Activated CD8-positive, alpha-beta T cell treated with anti-CD3 and anti-CD28 coated beads for 36 hours (primary cell): ENCODE data around the gene MACF1. TPM values are rescaled to one million over a fixed set of nuclear protein-coding genes. Genes with fewer than 3 reads are reported as not detected.

Source experiments
- ATAC-seq: fragments of 200-7000 bp; cut with Tn5 transposase; one replicate; pipeline ENCODE4 v1.10.0; 2021; ENCODE audit warnings: mild to moderate bottlenecking, moderate library complexity
- CTCF ChIA-PET: fragments of 350-600 bp; sonication (Branson Sonifier 250); formaldehyde crosslinking; loops from one replicate; lab custom pipeline; 2021; ENCODE audit warnings: antibody characterized with exemption; lab: Charles Lee
- POLR2A ChIA-PET: fragments of 350-600 bp; sonication (Branson Sonifier 250); formaldehyde crosslinking; loops from one replicate; lab custom pipeline; 2021; ENCODE audit warnings: antibody characterized with exemption; lab: Charles Lee
- DNase-seq: peaks from one replicate; pipeline ENCODE4 v3.0.0-alpha.2; 2020
- H3K27ac Mint-ChIP-seq: one replicate; pipeline ENCODE4 v1.8.0; 2021; ENCODE audit warnings: mild to moderate bottlenecking, mixed read lengths
- H3K27me3 Mint-ChIP-seq: one replicate; pipeline ENCODE4 v1.8.0; 2021; ENCODE audit warnings: mixed read lengths
- H3K36me3 Mint-ChIP-seq: one replicate; pipeline ENCODE4 v1.8.0; 2021; ENCODE audit warnings: low read depth, mixed read lengths
- H3K4me1 Mint-ChIP-seq: one replicate; pipeline ENCODE4 v1.8.0; 2021; ENCODE audit warnings: low read depth, mixed read lengths
- H3K4me3 Mint-ChIP-seq: one replicate; pipeline ENCODE4 v1.8.0; 2021; ENCODE audit warnings: mild to moderate bottlenecking, moderate library complexity, mixed read lengths
- H3K9me3 Mint-ChIP-seq: one replicate; pipeline ENCODE4 v1.8.0; 2021; ENCODE audit warnings: mixed read lengths
- intact Hi-C: fragments of 100-400 bp; cut with micrococcal nuclease; formaldehyde crosslinking; loops from one replicate; pipeline ENCODE4 v1.10.0; 2022
- total RNA-seq, 2 experiments: library from RNA; stranded (reverse); gene quantifications; one replicate each; pipeline ENCODE4 v1.2.3, GENCODE V29; 2021
- TF ChIP-seq, protein P1 (sequence below): fragments of 200-600 bp; IDR thresholded peaks from one replicate; pipeline ENCODE4 v1.8.0; 2022; ENCODE audit warnings: antibody characterized with exemption, mild to moderate bottlenecking

The MACF1 gene
- total RNA-seq, 2 experiments from 2014 or later = 201 to 215 TPM

DNA sequence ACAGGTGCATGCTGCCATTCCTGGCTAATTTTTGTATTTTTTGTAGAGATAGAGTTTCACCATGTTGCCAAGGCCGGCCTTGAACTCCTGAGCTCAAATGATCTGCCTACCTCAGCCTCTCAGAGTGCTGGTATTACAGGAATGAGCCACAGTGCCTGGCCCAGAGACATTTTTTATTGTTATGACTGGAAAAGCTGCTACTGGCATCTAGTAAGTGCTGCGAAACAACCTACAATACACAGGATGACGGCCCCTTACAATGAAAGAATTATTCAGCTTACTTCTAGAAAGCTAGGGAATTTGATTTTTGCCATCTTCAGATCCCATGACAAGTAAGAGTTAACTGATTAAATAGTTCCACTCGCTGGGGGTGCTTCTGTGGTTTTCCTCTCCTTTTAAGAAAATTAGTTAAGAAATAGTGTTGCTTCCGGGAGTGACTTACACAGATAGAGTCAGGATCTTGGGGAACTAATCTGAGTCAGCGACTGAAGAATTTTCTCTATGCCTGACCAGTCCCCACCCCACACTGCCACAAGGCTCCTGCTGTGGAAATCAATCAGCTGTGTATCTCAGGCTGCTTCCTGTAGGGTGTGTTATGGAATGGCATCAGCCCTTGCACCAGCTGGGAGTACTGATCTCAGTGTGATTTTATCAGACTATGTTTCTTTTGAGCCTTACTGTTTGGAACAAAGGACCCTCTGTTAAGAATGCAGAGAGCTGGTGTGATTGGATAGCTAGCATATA lies 194.0 kb downstream of the MACF1 start:
- Mint-ChIP-seq H3K36me3 (peaks cover 14% of the 10 kb centered on the region), H3K9me3 (no peaks in the 10 kb centered on the region), H3K4me3 (no peak overlapping the region), H3K27me3 (no peaks in the 10 kb centered on the region), H3K4me1 (peaks cover 54% of the 10 kb centered on the region), H3K27ac (peak overlapping the region; percentile 58)
- TF ChIP-seq, protein P1, sequence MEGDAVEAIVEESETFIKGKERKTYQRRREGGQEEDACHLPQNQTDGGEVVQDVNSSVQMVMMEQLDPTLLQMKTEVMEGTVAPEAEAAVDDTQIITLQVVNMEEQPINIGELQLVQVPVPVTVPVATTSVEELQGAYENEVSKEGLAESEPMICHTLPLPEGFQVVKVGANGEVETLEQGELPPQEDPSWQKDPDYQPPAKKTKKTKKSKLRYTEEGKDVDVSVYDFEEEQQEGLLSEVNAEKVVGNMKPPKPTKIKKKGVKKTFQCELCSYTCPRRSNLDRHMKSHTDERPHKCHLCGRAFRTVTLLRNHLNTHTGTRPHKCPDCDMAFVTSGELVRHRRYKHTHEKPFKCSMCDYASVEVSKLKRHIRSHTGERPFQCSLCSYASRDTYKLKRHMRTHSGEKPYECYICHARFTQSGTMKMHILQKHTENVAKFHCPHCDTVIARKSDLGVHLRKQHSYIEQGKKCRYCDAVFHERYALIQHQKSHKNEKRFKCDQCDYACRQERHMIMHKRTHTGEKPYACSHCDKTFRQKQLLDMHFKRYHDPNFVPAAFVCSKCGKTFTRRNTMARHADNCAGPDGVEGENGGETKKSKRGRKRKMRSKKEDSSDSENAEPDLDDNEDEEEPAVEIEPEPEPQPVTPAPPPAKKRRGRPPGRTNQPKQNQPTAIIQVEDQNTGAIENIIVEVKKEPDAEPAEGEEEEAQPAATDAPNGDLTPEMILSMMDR = no peak
- intact Hi-C loops = no loop called here
- peak; percentile 44 for DNase-seq
- ATAC-seq = peak; percentile 77
- POLR2A ChIA-PET = interaction anchor here (0.7 to 1.3 kb wide), 3 partner anchors 10 to 185 kb away, joined by 3 to 5 read pairs (median 4); no protein-coding TSS in a partner anchor
- CTCF ChIA-PET = interaction anchor here (0.7 to 5.0 kb wide), 5 partner anchors 9 to 287 kb away, joined by 3 to 44 read pairs (median 5); no protein-coding TSS in a partner anchor

DNA sequence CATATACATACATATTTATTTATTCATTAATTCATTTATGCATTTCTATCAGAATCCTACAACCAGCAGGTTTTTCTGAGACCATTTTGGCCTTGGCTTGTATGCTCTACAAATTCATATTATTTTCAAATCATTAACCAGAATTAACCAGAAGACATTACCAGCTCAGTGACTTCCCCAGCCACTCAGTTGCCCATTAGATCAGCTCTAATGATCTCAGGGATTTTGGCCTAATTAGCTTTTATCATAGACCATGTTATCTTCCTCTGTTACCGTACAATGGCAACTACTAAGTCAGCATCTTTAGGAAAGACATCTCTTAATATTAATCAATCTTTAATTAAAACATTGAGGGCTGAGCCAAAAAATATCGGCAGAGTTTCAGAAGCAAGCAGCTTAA lies 196.6 kb downstream of the MACF1 start:
- intact Hi-C loops = loop anchor here (10.0 kb wide), 1 partner anchor 206 kb away; no protein-coding TSS in a partner anchor
- H3K4me1 Mint-ChIP-seq = peaks cover 46% of the 10 kb centered on the region
- no peaks in the 10 kb centered on the region for H3K27me3 Mint-ChIP-seq
- H3K27ac Mint-ChIP-seq = no peak overlapping the region
- TF ChIP-seq, protein P1 = no peak
- H3K36me3 Mint-ChIP-seq = peaks cover 16% of the 10 kb centered on the region
- H3K9me3 Mint-ChIP-seq = no peaks in the 10 kb centered on the region
- ATAC-seq (no peak), DNase-seq (no peak)
- CTCF ChIA-PET = interaction anchor here (1.2 to 5.0 kb wide), 4 partner anchors 9 to 309 kb away, joined by 3 to 44 read pairs (median 4); no protein-coding TSS in a partner anchor
- no peak overlapping the region for H3K4me3 Mint-ChIP-seq
- POLR2A ChIA-PET = interaction anchor here (1.3 kb wide), 1 partner anchor 375 kb away, joined by 3 read pairs; the partner anchor contains the start of gene NDUFS5

DNA sequence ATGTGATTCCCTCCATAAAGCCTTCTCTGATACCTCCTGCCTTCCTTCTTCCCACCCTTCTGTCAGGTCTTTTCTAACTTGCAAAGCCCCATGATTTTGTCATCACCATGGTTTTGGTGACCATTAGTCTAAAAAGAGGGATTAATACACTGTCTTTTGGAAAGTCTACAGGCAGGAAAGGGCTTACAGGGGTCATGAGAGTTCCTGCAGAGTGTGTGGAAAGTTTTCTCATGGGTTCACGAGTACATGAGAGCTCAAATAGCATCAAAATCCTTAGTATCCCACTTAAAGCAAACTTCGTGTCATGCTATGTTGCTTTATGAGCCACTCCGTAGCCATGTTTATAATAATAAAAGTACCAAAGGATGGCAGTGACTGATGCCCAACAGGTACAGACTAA lies 200.4 kb downstream of the MACF1 start:
- intact Hi-C loops = loop anchor here (10.0 kb wide), 1 partner anchor 210 kb away; no protein-coding TSS in a partner anchor
- TF ChIP-seq, protein P1 = no peak
- ChIA-PET CTCF (interaction anchor here (0.6 kb wide), 1 partner anchor 88 kb away, joined by 4 read pairs; no protein-coding TSS in a partner anchor), POLR2A (no interaction called here)
- H3K4me3 Mint-ChIP-seq = no peak overlapping the region
- DNase-seq (no peak), ATAC-seq (no peak)
- no peaks in the 10 kb centered on the region for H3K9me3 Mint-ChIP-seq
- no peak overlapping the region for H3K27ac Mint-ChIP-seq
- peaks cover 40% of the 10 kb centered on the region for H3K4me1 Mint-ChIP-seq
- H3K36me3 Mint-ChIP-seq = peaks cover 10% of the 10 kb centered on the region
- H3K27me3 Mint-ChIP-seq = no peaks in the 10 kb centered on the region

DNA sequence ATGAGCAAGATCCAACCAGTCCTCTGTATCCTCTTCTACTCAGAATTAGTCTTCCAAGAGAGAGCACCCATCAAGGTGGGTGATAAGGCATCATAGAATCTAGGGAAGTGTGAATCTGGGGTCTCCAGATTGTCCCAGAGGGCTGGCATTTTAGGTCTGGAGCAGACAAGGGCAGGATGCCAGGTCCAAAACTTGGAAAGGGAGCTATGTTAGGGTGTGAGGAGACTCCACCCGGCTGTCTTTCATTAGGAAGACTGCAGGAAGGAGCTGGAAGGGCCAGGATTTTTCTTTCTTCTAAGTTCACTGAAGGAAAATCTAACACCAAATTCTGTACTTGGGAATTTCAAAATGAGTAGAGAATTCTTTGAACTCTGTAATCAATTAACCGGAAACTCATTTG lies 200.9 kb downstream of the MACF1 start:
- no peak for ATAC-seq
- Mint-ChIP-seq H3K4me3 (no peak overlapping the region), H3K9me3 (no peaks in the 10 kb centered on the region), H3K36me3 (peaks cover 14% of the 10 kb centered on the region), H3K27ac (no peak overlapping the region), H3K4me1 (peaks cover 43% of the 10 kb centered on the region), H3K27me3 (no peaks in the 10 kb centered on the region)
- TF ChIP-seq, protein P1 = no peak
- CTCF ChIA-PET = no interaction called here
- intact Hi-C loops = loop anchor here (10.0 kb wide), 1 partner anchor 211 kb away; no protein-coding TSS in a partner anchor
- POLR2A ChIA-PET = interaction anchor here (0.8 kb wide), 1 partner anchor 15 kb away, joined by 4 read pairs; no protein-coding TSS in a partner anchor
- no peak for DNase-seq
